ENCODE data around the gene HEXD. TPM values are rescaled to one million over a fixed set of nuclear protein-coding genes. Genes with fewer than 3 reads are reported as not detected.

HEXD gene
- total RNA-seq (10 to 100 TPM; 25.9 to 57.3 (median 38.1) TPM), polyA plus RNA-seq (100 to 1,000 TPM; 175 to 275 TPM)

DNA sequence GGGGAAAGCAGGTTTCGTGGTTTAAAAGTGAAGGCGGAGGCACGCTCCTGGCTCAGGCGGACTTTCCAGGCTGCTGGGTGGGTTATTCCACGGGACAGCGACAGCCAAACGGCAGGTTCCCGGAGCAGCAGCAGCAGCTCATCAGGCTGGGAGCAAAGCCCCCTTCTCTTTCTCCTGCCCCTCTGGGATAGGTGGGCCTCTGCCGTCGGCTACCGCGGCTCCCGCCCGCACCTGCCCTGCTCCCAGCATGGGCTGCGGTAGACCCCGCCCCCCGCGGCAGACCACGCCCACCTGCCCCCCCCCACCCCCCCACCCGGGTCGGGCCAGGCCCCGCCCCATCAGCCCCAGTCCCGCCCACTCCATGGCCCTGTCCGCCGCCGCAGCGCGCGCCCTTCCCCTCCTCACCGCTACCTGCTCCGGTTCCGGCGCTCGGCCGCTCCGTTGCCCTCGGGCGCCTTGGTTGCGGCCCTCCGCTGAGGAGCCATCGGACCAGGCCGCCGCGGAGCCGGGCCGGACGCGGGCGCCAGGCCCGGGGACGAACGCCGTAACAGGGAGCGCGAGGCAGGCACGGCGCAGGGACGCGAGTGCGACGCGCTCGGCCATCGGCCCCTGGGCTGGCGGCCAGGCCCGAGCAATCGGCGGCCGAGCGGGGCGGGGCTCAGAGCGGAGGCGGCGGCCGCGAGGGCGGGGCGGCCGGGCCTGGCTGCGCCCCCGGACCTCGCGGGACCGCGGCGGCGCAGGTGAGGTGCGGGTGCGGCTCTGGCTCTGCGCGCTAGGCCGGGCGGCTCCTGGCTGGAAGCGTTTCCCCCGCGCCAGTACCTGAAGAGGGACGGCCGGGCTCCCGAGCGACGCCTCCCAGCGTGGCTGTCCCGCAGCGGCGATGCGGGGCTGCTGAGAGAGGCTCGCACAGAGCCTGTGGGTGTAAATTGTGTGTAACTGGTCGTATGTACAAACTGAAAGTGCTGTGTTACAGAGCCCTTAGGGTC, at the start of gene HEXD, which contains the start of gene OGFOD3:
Gene HEXD, plus strand, starts transcription at position 347 of the 986 bp plus-strand sequence. CDS start 1,453 bp downstream, outside the sequence.
Gene OGFOD3, minus strand, starts transcription at position 586 of the 986 bp plus-strand sequence. Its CDS starts 101 bp downstream, at position 485.
- H3K4me3 ChIP-seq = peak within 1 kb of the TSS; percentile 60 to 85 (median 79)
- H3K27ac ChIP-seq = peak within 1 kb of the TSS; percentile 65 to 89 (median 87)
- TF ChIP-seq, protein P1, sequence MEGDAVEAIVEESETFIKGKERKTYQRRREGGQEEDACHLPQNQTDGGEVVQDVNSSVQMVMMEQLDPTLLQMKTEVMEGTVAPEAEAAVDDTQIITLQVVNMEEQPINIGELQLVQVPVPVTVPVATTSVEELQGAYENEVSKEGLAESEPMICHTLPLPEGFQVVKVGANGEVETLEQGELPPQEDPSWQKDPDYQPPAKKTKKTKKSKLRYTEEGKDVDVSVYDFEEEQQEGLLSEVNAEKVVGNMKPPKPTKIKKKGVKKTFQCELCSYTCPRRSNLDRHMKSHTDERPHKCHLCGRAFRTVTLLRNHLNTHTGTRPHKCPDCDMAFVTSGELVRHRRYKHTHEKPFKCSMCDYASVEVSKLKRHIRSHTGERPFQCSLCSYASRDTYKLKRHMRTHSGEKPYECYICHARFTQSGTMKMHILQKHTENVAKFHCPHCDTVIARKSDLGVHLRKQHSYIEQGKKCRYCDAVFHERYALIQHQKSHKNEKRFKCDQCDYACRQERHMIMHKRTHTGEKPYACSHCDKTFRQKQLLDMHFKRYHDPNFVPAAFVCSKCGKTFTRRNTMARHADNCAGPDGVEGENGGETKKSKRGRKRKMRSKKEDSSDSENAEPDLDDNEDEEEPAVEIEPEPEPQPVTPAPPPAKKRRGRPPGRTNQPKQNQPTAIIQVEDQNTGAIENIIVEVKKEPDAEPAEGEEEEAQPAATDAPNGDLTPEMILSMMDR (IDR thresholded peaks at IDR 0.05) = no peak
- 1% methylated on average over 73 to 105 of the region's 108 CpGs for WGBS, 2 donors
- intact Hi-C loops (cut with DNase I) = no loop called here
- H3K9me3 ChIP-seq = no peaks in the 10 kb centered on the region
- FAIRE-seq (no peak), DNase-seq (peak; percentile 81 to 94 (median 88)), ATAC-seq (peak; percentile 88 to 96 (median 94))
- no peaks in the 10 kb centered on the region for H3K27me3 ChIP-seq
- H3K4me1 ChIP-seq = peaks cover 4 to 15% (median 6%) of the 10 kb centered on the region in 3 donors
- H3K36me3 ChIP-seq = no peaks in the 10 kb centered on the region

DNA sequence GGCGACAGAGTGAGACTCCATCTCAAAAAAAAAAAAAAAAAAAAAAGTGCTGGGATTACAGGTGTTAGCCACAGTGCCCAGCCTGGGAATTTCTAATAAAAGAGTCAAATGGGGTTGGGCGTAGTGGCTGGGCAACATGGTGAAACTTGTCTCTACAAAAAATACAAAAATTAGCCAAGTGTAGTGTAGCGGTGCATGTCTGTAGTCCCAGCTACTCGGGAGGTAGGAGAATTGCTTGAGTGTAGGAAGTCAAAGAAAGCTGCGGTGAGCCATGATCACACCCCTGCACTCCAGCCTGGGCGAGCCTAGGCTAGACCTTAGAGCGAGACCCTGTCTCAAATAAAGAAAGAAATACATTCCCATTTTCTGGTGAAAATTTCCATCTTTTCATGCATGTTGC, 48.9 kb upstream of the HEXD start:
- intact Hi-C loops (cut with DNase I) = no loop called here
- Histone ChIP-seq H3K27me3 (peaks cover 0 to 7% (median 0%) of the 10 kb centered on the region in 4 donors), H3K4me1 (peaks cover 0 to 10% (median 7%) of the 10 kb centered on the region in 3 donors), H3K4me3 (no peak overlapping the region), H3K36me3 (no peaks in the 10 kb centered on the region), H3K27ac (no peak overlapping the region), H3K9me3 (no peaks in the 10 kb centered on the region)
- WGBS, 2 donors = 91 to 92% methylated on average over 6 of the region's 7 CpGs
- TF ChIP-seq, protein P1 (IDR thresholded peaks at IDR 0.05) = no peak
- DNase-seq (no peak), FAIRE-seq (no peak), ATAC-seq (no peak)

DNA sequence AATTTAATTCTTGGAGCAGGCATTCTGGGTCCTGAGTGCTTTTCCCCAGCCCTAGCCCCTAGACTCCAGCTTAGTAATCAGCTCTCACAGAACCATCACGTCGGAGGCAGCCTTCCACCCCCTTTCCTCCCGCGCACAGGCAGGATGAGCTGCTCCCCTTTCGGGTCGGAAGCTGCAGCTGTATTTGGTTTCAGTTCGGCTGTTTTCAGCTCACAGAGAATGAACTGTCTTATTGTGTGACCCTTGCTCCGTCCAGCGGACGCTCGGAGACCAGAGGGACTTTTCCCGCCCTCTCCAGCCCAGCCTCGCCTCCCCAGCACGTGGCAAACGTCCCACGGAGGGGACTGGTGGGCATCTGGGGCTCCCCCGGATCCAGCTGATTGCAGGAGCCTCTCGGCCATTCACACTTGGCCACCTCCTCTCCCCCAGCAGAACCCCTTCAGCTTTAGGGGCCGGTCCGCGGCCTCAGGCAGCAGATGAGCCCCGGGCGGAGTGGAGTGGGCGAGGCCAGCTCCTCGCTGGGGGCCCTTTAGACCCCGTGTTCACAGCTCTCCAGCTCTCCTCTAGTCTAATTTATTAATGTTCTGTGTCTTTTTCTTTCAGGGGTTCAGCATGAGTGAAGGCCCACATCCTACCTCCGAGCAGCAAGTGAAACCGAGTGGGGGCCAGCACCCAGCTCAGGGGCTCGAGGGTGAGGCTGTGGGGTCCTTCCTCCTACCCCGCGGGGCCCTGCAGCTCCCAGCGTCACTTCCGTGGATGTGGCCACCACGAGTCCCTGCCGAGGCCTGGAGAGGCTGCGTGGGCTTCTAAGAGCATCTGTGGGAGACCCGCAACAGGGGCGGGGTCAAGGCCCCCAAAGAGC, 47.4 kb upstream of the HEXD start:
- no peaks in the 10 kb centered on the region for H3K36me3 ChIP-seq
- TF ChIP-seq, protein P1 (IDR thresholded peaks at IDR 0.05) = no peak
- DNase-seq (peak in 1 of 6 donors; percentile 62), FAIRE-seq (no peak), ATAC-seq (peak in 2 of 4 donors; percentile 25 to 29)
- H3K4me3 ChIP-seq = peak overlapping the region in 1 of 4 donors; percentile 47
- H3K27ac ChIP-seq = no peak overlapping the region
- intact Hi-C loops (cut with DNase I) = no loop called here
- peaks cover 0 to 10% (median 7%) of the 10 kb centered on the region in 3 donors for H3K4me1 ChIP-seq
- peaks cover 0 to 7% (median 0%) of the 10 kb centered on the region in 4 donors for H3K27me3 ChIP-seq
- WGBS, 2 donors = 36 to 37% methylated on average over 38 of the region's 38 CpGs
- H3K9me3 ChIP-seq = no peaks in the 10 kb centered on the region

- 4 to 6% methylated on average over 55 to 109 of the region's 109 CpGs for WGBS, 2 donors
- DNase-seq (peak in 3 of 6 donors; percentile 40 to 76 (median 66)), FAIRE-seq (no peak), ATAC-seq (peak in 3 of 4 donors; percentile 37 to 55 (median 50))
- Histone ChIP-seq H3K4me1 (peaks cover 0 to 10% (median 7%) of the 10 kb centered on the region in 3 donors), H3K27me3 (peaks cover 0 to 7% (median 0%) of the 10 kb centered on the region in 4 donors), H3K36me3 (no peaks in the 10 kb centered on the region), H3K9me3 (no peaks in the 10 kb centered on the region), H3K4me3 (peak within 1 kb of the TSS in 3 of 4 donors; percentile 14 to 47 (median 36)), H3K27ac (no peak within 1 kb of the TSS)
- TF ChIP-seq, protein P1 (IDR thresholded peaks at IDR 0.05) = no peak
- intact Hi-C loops (cut with DNase I) = no loop called here
Measured at GRCh38 chr17:82371333-82372248, 46.6 kb upstream of the HEXD start, which contains the start of gene UTS2R. Gene UTS2R (plus strand): TSS chr17:82371765. CDS start chr17:82374325, 2,560 bp downstream.

Data from pancreas (tissue), 10 donors.